ENCODE results near the gene ESYT1.

DNA sequence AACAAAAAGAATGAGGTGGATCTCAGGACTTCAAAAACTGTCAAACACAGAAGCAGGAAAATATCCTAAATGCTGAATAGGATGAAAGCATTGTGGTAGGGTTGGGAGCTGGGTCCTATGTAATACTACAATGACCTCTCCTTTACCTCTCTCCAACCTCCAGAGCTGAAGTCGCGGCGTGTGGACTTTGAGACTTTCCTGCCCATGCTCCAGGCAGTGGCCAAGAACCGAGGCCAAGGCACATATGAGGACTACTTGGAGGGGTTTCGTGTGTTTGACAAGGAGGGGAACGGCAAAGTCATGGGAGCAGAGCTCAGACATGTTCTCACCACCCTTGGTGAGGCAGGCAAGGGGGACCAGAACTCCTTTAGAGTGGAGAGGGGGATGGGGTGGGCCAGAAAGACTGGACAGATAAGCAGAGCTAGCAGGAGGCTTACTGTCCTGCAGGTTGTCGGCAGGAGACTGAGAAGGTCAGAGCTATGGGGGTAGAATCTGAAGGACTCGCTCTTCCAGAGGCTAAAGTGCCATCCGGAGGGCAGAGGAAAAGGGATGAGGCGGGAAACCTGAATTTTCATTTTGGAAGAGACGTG, 27.3 kb downstream of the ESYT1 start:
- TF ChIP-seq, protein P1, sequence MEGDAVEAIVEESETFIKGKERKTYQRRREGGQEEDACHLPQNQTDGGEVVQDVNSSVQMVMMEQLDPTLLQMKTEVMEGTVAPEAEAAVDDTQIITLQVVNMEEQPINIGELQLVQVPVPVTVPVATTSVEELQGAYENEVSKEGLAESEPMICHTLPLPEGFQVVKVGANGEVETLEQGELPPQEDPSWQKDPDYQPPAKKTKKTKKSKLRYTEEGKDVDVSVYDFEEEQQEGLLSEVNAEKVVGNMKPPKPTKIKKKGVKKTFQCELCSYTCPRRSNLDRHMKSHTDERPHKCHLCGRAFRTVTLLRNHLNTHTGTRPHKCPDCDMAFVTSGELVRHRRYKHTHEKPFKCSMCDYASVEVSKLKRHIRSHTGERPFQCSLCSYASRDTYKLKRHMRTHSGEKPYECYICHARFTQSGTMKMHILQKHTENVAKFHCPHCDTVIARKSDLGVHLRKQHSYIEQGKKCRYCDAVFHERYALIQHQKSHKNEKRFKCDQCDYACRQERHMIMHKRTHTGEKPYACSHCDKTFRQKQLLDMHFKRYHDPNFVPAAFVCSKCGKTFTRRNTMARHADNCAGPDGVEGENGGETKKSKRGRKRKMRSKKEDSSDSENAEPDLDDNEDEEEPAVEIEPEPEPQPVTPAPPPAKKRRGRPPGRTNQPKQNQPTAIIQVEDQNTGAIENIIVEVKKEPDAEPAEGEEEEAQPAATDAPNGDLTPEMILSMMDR (conservative IDR thresholded peaks at IDR 0.05; ENCODE audit: low read length) = no peak
- no peak for TF ChIP-seq EZH2phosphoT487 (IDR thresholded peaks at IDR 0.05; ENCODE audit: borderline replicate concordance, low read depth, low read length)
